BE2C (cell line): ENCODE measurements around the gene ZRANB1.

Experiments
- DNase-seq: peaks from one replicate; pipeline ENCODE4 v3.0.0-alpha.2; 2020
- H3K27me3 ChIP-seq: fragments of 250-450 bp; sonication (Bioruptor Pico); 2 replicates; pipeline ENCODE4 v1.5.1; 2020; ENCODE audit warnings: mild to moderate bottlenecking
- H3K36me3 ChIP-seq: fragments of 250-450 bp; sonication (Bioruptor Pico); 2 replicates; pipeline ENCODE4 v1.5.1; 2020; ENCODE audit warnings: mild to moderate bottlenecking
- H3K4me1 ChIP-seq: fragments of 250-450 bp; sonication (Bioruptor Pico); 2 replicates; pipeline ENCODE4 v1.5.1; 2020
- H3K4me3 ChIP-seq: 2 replicates; pipeline ENCODE4 v1.5.1; 2011; ENCODE audit warnings: low read depth, low read length
- H3K9me3 ChIP-seq: fragments of 250-450 bp; sonication (Bioruptor Pico); 2 replicates; pipeline ENCODE4 v1.5.1; 2020
- TF ChIP-seq, protein P1 (sequence below): IDR thresholded peaks from 2 replicates; pipeline ENCODE4 v1.5.1; 2012; ENCODE audit warnings: mild to moderate bottlenecking, low read depth, low read length

Gene ZRANB1

DNA sequence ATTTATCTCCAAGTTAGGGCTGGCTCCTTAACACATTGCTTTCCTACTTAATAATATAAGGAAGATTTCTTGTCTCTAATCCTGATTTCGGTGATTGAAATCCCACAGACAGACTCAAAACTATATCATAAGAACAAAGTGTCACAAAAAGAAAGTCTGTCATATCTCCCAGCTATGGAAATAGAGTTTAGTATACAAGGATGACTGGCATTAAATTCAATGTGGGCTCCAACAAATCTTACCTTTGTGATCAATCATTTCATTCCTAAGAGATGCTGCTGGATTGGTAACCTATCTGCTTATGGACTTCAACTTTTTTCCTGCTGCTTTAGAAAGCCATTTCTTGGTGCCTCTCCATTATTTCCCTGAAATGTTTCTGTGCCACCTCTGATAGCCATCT is 39.5 kb upstream of the ZRANB1 start:
- no peak for DNase-seq
- TF ChIP-seq, protein P1, sequence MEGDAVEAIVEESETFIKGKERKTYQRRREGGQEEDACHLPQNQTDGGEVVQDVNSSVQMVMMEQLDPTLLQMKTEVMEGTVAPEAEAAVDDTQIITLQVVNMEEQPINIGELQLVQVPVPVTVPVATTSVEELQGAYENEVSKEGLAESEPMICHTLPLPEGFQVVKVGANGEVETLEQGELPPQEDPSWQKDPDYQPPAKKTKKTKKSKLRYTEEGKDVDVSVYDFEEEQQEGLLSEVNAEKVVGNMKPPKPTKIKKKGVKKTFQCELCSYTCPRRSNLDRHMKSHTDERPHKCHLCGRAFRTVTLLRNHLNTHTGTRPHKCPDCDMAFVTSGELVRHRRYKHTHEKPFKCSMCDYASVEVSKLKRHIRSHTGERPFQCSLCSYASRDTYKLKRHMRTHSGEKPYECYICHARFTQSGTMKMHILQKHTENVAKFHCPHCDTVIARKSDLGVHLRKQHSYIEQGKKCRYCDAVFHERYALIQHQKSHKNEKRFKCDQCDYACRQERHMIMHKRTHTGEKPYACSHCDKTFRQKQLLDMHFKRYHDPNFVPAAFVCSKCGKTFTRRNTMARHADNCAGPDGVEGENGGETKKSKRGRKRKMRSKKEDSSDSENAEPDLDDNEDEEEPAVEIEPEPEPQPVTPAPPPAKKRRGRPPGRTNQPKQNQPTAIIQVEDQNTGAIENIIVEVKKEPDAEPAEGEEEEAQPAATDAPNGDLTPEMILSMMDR = no peak
- no peaks in the 10 kb centered on the region for H3K27me3 ChIP-seq

DNA sequence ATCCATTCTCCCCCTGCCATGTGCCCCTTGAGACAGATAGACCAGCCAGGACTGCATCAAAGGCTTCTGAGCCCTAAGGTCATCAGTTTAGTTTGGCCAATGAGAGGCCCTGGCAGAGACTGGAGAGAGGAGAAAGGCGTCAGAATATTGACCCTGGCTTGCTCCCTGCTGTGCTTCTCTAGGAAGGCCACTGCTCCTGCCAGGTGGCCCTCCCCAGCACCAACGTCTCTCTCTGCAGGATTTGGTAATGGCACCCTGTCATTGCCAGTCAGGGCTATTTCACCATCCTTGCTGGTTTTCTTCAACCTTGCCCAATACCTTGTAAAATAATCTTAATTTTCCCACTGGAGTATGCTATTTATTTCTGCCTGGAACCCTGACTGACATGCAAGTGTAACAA is 38.8 kb upstream of the ZRANB1 start:
- no peaks in the 10 kb centered on the region for H3K27me3 ChIP-seq
- H3K4me1 ChIP-seq = no peaks in the 10 kb centered on the region
- no peak overlapping the region for H3K4me3 ChIP-seq
- DNase-seq = no peak
- H3K36me3 ChIP-seq = no peaks in the 10 kb centered on the region
- TF ChIP-seq, protein P1 = no peak
- H3K9me3 ChIP-seq = no peaks in the 10 kb centered on the region

More for the DNA sequence above, 39.5 kb upstream of the ZRANB1 start:
- Histone ChIP-seq H3K4me3 (no peak overlapping the region), H3K4me1 (no peaks in the 10 kb centered on the region), H3K9me3 (no peaks in the 10 kb centered on the region), H3K36me3 (no peaks in the 10 kb centered on the region)

DNA sequence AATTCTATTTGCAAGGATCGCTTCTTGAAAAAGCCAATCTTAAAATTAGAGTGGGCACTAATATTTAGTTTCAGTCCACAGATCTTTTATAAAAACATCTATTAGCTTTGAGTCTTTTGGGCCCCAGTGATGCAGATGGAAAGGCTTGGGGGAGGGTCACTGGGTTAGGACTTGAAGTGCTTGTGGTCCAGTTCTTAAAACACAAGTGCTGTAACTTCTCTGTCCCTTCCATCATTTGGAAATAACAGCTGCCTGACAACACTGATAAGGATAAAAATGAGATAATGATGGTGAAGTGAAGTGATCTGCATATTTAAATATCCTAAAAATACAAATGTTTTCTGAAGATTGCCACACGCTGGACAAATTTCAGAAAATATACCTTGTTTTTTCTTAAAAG is 37.1 kb upstream of the ZRANB1 start:
- Histone ChIP-seq H3K27me3 (no peaks in the 10 kb centered on the region), H3K36me3 (no peaks in the 10 kb centered on the region), H3K4me3 (no peak overlapping the region), H3K9me3 (no peaks in the 10 kb centered on the region), H3K4me1 (no peaks in the 10 kb centered on the region)
- DNase-seq = no peak
- TF ChIP-seq, protein P1 = no peak

DNA sequence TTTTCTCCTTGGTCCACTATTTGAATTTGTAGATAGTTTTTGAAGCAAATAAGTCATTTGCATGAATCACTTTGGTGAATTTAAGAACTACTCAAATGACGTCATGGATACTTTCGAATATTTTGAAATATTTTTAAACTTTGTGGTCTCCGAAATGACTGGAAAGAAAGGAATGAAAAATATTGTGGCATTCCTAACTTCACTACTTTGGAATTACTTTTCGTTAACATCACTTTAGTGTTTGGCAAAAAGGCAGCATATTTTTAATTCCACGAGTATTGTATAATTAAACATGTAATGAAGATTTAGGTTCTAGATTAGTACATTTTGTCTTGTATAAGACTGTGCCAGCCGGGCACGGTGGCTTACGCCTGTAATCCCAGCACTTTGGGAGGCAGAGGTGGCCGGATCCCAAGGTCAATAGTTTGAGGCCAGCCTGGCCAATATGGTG is 35.3 kb upstream of the ZRANB1 start:
- Histone ChIP-seq H3K4me3 (no peak overlapping the region), H3K27me3 (no peaks in the 10 kb centered on the region)
- DNase-seq = no peak

DNA sequence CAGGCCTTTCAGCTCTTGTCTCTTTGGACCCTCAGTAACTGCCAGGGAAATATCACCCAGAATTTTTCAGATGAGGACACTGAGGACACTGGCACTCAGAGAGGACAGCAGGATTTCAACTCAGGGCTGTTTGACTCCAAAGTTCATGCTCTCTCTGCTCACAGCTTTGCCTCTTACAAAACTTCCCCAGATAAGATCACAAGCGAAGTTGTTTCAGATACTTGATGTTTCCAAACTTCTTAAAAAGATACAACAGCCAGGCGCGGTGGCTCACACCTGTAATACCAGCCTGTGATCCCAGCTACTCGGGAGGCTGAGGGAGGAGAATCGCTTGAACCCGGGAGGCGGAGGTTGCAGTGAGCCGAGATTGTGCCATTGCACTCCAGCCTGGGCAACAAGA is 32.4 kb upstream of the ZRANB1 start:
- Histone ChIP-seq H3K9me3 (no peaks in the 10 kb centered on the region), H3K27me3 (no peaks in the 10 kb centered on the region), H3K4me3 (no peak overlapping the region), H3K4me1 (no peaks in the 10 kb centered on the region), H3K36me3 (no peaks in the 10 kb centered on the region)
- DNase-seq = no peak
- TF ChIP-seq, protein P1 = no peak

More for the DNA sequence above, 35.3 kb upstream of the ZRANB1 start:
- TF ChIP-seq, protein P1 = no peak
- Histone ChIP-seq H3K4me1 (no peaks in the 10 kb centered on the region), H3K36me3 (no peaks in the 10 kb centered on the region), H3K9me3 (no peaks in the 10 kb centered on the region)

DNA sequence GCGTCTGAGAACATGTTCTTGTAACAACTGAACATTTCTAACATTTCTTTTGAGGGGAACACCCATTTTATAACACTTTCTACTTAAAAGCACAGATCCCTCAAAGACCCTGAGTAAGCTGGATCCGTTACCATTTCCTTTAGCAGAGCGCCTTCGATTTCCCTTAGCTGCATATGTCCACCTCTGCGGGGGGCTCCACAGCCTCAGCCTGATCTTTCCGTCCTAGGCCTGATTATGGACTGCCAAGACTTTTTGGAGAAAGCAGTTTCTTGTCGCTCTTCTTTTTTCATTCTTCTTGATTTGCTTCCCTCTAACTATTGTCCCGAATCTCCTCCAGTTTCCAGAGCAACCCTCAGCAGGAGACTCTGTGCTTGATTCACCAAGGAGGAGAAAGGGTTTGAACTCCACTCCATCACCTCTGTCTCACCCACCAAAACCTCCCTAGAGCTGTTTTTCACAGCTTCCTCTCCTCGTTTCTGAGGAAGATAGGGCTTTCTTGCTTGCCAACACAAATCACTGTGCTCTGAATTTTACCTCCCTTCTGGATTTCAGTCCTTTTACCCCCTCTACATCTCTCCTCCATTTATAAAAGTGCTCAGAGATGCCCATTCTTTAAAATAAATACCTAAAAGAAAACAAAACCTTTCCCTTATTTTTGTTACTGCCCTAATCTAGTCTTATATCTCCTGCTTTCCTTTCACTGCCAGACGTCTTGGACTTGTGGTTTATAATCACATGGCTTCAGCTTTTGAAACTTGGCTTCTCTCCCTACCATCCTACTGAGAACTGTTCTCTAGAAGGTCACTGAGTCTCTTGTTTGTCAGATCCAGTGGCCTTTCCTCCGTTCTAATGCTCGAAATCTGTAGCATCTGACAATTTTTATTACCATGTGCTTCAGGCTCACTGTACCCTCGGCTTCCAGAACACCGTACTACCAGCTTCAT is 30.5 kb upstream of the ZRANB1 start:
- Histone ChIP-seq H3K4me3 (no peak overlapping the region), H3K9me3 (no peaks in the 10 kb centered on the region), H3K4me1 (no peaks in the 10 kb centered on the region), H3K36me3 (no peaks in the 10 kb centered on the region), H3K27me3 (no peaks in the 10 kb centered on the region)
- no peak for DNase-seq
- TF ChIP-seq, protein P1 = no peak
